ENCODE measurements around the gene PROM2.

PROM2 gene

DNA sequence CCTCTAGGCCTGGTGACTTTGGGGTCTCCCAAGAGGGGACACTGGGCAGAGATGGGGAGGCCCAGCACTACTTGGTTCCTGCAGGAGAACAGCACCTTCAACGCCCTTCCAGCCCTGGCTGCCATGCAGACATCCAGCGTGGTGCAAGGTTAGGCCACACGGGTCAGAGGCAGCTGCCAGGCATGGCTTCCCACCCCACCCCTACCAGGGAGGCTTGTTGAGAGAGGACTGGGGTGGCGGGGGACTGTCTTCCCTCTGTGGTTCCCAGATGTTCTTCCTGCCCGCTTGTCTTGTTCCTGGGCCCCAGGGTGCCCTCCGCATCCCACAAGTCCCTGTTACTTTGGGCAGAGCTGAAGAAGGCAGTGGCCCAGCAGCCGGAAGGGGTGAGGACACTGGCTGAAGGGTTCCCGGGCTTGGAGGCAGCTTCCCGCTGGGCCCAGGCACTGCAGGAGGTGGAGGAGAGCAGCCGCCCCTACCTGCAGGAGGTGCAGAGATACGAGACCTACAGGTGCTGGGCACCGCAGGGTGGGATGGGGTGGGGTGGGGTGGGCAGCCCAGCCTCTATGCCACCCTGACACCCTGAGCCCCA is 4.5 kb downstream of the PROM2 start:
- no peak overlapping the region for H3K4me3 ChIP-seq (replicated peaks in 1 of 2; ENCODE audit: low read depth in 2 of 2, low read length in 2 of 2)
- TF ChIP-seq, protein P1, sequence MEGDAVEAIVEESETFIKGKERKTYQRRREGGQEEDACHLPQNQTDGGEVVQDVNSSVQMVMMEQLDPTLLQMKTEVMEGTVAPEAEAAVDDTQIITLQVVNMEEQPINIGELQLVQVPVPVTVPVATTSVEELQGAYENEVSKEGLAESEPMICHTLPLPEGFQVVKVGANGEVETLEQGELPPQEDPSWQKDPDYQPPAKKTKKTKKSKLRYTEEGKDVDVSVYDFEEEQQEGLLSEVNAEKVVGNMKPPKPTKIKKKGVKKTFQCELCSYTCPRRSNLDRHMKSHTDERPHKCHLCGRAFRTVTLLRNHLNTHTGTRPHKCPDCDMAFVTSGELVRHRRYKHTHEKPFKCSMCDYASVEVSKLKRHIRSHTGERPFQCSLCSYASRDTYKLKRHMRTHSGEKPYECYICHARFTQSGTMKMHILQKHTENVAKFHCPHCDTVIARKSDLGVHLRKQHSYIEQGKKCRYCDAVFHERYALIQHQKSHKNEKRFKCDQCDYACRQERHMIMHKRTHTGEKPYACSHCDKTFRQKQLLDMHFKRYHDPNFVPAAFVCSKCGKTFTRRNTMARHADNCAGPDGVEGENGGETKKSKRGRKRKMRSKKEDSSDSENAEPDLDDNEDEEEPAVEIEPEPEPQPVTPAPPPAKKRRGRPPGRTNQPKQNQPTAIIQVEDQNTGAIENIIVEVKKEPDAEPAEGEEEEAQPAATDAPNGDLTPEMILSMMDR (IDR thresholded peaks at IDR 0.05; ENCODE audit: low read depth, low read length): no peak
- no peak for DNase-seq (ENCODE audit: low read depth in 2 of 2)

DNA sequence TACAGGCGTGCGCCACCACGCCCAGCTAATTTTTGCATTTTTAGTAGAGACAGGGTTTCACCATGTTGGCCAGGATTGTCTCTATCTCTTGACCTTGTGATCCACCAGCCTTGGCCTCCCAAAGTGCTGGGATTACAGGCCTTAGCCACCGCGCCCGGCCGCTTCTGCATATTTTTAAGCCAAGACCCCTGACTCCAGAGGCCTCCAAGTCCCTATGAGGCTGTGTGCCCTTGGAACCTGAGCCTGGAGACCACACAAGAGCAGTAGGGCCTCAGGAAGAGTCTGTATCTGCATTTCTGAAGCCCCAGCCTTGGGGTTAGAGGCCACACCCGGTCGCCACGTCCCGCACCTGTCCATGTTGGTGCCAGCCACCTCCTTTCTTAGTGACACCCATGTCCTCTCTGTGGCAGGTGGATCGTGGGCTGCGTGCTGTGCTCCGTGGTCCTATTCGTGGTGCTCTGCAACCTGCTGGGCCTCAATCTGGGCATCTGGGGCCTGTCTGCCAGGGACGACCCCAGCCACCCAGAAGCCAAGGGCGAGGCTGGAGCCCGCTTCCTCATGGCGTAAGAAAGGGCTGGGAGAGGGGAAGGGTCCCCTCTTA is 5.3 kb downstream of the PROM2 start:
- no peak for DNase-seq (ENCODE audit: low read depth in 2 of 2)
- H3K4me3 ChIP-seq (replicated peaks in 1 of 2; ENCODE audit: low read depth in 2 of 2, low read length in 2 of 2): no peak overlapping the region
- TF ChIP-seq, protein P1 (IDR thresholded peaks at IDR 0.05; ENCODE audit: low read depth, low read length): no peak

DNA sequence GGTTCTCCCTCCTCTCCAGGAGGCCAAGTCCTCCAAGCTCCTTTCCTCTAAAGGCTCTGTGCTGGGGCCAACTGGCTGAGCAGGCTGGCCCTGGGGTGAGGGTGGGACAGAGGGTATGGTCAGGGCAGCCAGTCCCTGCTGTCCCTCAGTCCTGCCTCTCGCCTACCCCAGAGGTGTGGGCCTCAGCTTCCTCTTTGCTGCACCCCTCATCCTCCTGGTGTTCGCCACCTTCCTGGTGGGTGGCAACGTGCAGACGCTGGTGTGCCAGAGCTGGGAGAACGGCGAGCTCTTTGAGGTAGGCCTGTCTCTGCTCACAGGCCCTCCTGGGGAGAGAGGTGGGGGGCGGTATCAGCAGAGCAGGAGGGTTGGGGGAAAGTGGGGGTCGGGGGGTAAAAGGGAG is 6.8 kb downstream of the PROM2 start:
- TF ChIP-seq, protein P1 (IDR thresholded peaks at IDR 0.05; ENCODE audit: low read depth, low read length): no peak
- DNase-seq (ENCODE audit: low read depth in 2 of 2): no peak
- H3K4me3 ChIP-seq (replicated peaks in 1 of 2; ENCODE audit: low read depth in 2 of 2, low read length in 2 of 2): no peak overlapping the region

DNA sequence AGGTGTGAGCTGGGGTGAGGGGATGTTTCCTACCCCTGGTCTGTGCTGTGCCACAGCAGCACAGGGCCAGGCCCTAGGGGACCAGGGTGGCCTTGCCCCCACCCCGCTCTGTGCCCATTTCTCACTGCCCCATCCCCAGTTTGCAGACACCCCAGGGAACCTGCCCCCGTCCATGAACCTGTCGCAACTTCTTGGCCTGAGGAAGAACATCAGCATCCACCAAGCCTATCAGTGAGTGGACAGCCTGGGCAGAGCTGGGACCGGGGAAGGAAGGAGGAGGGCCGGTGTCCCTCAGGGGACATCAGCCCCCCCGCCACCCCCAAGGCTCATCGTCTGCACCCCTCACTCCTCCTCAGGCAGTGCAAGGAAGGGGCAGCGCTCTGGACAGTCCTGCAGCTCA is 7.5 kb downstream of the PROM2 start:
- TF ChIP-seq, protein P1 (IDR thresholded peaks at IDR 0.05; ENCODE audit: low read depth, low read length): no peak
- no peak for DNase-seq (ENCODE audit: low read depth in 2 of 2)
- no peak overlapping the region for H3K4me3 ChIP-seq (replicated peaks in 1 of 2; ENCODE audit: low read depth in 2 of 2, low read length in 2 of 2)

DNA sequence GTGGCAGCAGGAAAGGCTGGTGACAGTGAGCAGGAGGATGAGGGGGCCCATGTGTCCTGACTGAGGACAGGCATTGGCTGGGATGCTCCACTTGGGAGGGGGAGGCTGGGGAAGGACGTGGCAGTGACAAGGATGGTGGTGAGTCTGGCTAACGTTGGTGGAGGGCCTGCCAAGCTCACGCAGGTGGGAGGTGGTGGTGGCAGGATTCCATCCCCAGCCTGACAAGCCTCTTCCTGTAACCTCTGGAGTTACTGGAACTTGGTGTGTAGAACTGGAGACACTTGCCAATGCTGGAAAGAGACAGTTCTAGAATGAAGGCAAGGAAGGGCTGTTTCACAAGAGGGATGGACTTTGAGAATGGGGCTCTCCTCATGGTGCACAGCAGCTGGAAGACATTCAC is 8.2 kb downstream of the PROM2 start:
- TF ChIP-seq, protein P1 (IDR thresholded peaks at IDR 0.05; ENCODE audit: low read depth, low read length): no peak
- H3K4me3 ChIP-seq (replicated peaks in 1 of 2; ENCODE audit: low read depth in 2 of 2, low read length in 2 of 2): no peak overlapping the region
- DNase-seq (ENCODE audit: low read depth in 2 of 2): no peak

DNA sequence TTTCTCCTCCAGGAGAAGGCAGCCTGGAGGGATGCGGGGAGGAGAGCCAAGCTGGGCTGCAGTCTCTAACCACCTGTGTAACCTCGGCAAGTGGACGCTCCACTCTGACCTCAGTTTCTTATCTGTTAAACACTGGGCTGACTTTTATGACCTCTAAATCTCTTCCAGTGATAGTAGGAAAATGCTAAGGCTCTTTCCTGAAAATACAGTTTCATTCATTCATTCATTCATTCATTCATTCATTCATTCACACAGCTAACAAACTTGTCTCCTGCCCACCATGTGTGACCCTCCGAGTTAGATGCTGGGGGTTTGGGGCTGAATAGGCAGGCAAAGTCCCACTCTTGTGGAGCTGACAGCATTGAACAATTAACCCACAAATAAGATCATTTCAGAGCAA is 9.3 kb downstream of the PROM2 start:
- DNase-seq (ENCODE audit: low read depth in 2 of 2): no peak
- TF ChIP-seq, protein P1 (IDR thresholded peaks at IDR 0.05; ENCODE audit: low read depth, low read length): no peak

More for the DNA sequence above, 9.3 kb downstream of the PROM2 start:
- no peak overlapping the region for H3K4me3 ChIP-seq (replicated peaks in 1 of 2; ENCODE audit: low read depth in 2 of 2, low read length in 2 of 2)

All from cardiac fibroblast (primary cell).